Body of pancreas (tissue), 4 donors: ENCODE results near the gene ZSWIM6.

Experiments
- POLR2A ChIP-seq, 3 donors: fragments of 450-650 bp; IDR thresholded peaks; one replicate each; pipeline ENCODE4 v1.6.1; 2016; ENCODE audit warnings: antibody characterized with exemption in 3 of 3, mild to moderate bottlenecking in 2 of 3
- TF ChIP-seq, protein P1 (sequence below), 7 experiments: fragments of 450-650 bp in 4 of 7; fragments of 200-600 bp in 3 of 7; sonication (generic) in 3 of 7; IDR thresholded peaks; one replicate each; pipeline ENCODE4 v1.5.1; 2016 to 2019; ENCODE audit warnings: antibody characterized with exemption in 7 of 7

DNA sequence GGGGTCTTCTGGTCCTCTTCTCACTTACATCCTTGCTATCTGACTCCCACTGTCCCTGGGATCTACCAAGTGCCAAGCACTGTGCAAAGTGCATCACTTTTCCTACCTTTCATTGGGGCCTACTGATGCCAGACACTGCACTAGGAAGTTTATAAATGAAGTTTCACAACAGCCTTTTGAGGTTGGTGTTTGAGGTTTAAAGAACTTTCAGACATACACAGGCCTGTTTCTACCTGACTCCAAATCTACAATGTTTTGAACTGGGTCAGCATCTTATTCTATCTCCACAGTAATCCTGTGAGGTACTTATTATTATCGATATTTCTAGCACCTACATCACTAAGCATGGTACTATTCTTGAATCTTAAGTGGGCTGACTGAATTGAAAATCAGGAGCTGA lies 227.7 kb downstream of the ZSWIM6 start:
- TF ChIP-seq, protein P1, sequence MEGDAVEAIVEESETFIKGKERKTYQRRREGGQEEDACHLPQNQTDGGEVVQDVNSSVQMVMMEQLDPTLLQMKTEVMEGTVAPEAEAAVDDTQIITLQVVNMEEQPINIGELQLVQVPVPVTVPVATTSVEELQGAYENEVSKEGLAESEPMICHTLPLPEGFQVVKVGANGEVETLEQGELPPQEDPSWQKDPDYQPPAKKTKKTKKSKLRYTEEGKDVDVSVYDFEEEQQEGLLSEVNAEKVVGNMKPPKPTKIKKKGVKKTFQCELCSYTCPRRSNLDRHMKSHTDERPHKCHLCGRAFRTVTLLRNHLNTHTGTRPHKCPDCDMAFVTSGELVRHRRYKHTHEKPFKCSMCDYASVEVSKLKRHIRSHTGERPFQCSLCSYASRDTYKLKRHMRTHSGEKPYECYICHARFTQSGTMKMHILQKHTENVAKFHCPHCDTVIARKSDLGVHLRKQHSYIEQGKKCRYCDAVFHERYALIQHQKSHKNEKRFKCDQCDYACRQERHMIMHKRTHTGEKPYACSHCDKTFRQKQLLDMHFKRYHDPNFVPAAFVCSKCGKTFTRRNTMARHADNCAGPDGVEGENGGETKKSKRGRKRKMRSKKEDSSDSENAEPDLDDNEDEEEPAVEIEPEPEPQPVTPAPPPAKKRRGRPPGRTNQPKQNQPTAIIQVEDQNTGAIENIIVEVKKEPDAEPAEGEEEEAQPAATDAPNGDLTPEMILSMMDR (IDR thresholded peaks at IDR 0.05): no peak
- no peak for TF ChIP-seq POLR2A (IDR thresholded peaks at IDR 0.05)
